Chondrocyte (in vitro differentiated cells): ENCODE results near the gene ALK. TPM values are rescaled to one million over a fixed set of nuclear protein-coding genes. Genes with fewer than 3 reads are reported as not detected.

ENCODE experiments used
- DNase-seq: peaks from one replicate; pipeline ENCODE4 v3.0.0; 2021; ENCODE audit warnings: mixed read lengths, low spot score
- H3K27ac Mint-ChIP-seq: one replicate; pipeline ENCODE4 v1.8.0; 2021; ENCODE audit warnings: mild to moderate bottlenecking, moderate library complexity, mixed read lengths; ENCODE audit not compliant: unreplicated experiment
- H3K27me3 Mint-ChIP-seq: 2 replicates; pipeline ENCODE4 v1.8.0; 2021; ENCODE audit warnings: low read depth, mixed read lengths
- H3K36me3 Mint-ChIP-seq: 2 replicates; pipeline ENCODE4 v1.8.0; 2021; ENCODE audit warnings: low read depth, mixed read lengths
- H3K4me1 Mint-ChIP-seq: 2 replicates; pipeline ENCODE4 v1.8.0; 2021; ENCODE audit warnings: low read depth, mild to moderate bottlenecking, mixed read lengths
- H3K4me3 Mint-ChIP-seq: one replicate; pipeline ENCODE4 v1.8.0; 2021; ENCODE audit warnings: mild to moderate bottlenecking, moderate library complexity, mixed read lengths; ENCODE audit not compliant: unreplicated experiment
- H3K9me3 Mint-ChIP-seq: 2 replicates; pipeline ENCODE4 v1.8.0; 2021; ENCODE audit warnings: low read depth, mixed read lengths
- total RNA-seq: library from RNA; stranded (reverse); gene quantifications from 3 replicates; pipeline ENCODE4 v1.2.1, GENCODE V29; 2021
- TF ChIP-seq, protein P1 (sequence below): fragments of 200-600 bp; sonication (generic); IDR thresholded peaks from 2 replicates; pipeline ENCODE4 v1.5.0; 2021; ENCODE audit warnings: antibody characterized with exemption, mild to moderate bottlenecking, moderate library complexity

Gene ALK
- total RNA-seq, 1 donor from 2014 or later = 0.07 TPM

DNA sequence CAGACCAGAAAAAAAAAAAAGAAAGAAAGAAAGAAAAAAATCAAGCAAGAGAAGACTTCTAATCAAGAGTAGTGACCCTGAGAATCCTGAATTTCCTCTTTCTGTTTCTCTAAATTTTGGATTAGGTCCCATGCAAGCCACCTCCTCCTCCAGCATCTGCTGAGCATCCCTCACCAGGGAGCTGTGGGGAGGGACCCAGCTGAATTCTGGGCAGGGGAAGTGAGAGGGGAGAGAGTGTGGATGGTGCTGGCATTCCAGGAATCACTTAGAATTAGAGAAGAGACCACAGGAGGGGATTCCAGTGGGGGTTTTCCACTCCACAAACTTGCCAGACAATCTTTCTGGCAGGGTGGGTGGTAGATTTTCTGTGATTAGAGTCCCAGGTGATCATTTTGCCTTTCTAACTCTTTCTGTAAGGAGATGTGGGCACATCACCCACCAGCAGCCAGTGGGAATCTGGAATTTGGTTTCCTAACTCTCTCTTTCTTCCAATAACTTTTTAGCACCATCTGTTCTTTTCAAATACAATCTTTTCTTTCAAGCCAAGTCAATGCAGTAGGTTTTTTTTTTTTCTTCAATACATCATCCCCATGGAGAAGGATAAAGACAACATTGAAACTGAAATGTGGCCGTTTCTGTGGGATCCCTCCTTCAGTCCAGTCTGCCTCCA lies 526.9 kb downstream of the ALK start:
- H3K9me3 Mint-ChIP-seq = no peaks in the 10 kb centered on the region
- H3K27ac Mint-ChIP-seq = no peak overlapping the region
- H3K27me3 Mint-ChIP-seq = peaks cover 5% of the 10 kb centered on the region
- H3K4me3 Mint-ChIP-seq = no peak overlapping the region
- no peaks in the 10 kb centered on the region for H3K36me3 Mint-ChIP-seq
- peaks cover 13% of the 10 kb centered on the region for H3K4me1 Mint-ChIP-seq
- DNase-seq = no peak
- TF ChIP-seq, protein P1, sequence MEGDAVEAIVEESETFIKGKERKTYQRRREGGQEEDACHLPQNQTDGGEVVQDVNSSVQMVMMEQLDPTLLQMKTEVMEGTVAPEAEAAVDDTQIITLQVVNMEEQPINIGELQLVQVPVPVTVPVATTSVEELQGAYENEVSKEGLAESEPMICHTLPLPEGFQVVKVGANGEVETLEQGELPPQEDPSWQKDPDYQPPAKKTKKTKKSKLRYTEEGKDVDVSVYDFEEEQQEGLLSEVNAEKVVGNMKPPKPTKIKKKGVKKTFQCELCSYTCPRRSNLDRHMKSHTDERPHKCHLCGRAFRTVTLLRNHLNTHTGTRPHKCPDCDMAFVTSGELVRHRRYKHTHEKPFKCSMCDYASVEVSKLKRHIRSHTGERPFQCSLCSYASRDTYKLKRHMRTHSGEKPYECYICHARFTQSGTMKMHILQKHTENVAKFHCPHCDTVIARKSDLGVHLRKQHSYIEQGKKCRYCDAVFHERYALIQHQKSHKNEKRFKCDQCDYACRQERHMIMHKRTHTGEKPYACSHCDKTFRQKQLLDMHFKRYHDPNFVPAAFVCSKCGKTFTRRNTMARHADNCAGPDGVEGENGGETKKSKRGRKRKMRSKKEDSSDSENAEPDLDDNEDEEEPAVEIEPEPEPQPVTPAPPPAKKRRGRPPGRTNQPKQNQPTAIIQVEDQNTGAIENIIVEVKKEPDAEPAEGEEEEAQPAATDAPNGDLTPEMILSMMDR = no peak

GRCh38 chr2:29393676-29394075 lies 527.7 kb downstream of the ALK start:
- no peak for DNase-seq
- Mint-ChIP-seq H3K27ac (no peak overlapping the region), H3K4me3 (no peak overlapping the region), H3K36me3 (no peaks in the 10 kb centered on the region), H3K4me1 (peaks cover 10% of the 10 kb centered on the region), H3K9me3 (no peaks in the 10 kb centered on the region), H3K27me3 (peaks cover 9% of the 10 kb centered on the region)
- TF ChIP-seq, protein P1 = no peak

- Mint-ChIP-seq H3K4me1 (peaks cover 6% of the 10 kb centered on the region), H3K27ac (no peak overlapping the region), H3K4me3 (no peak overlapping the region), H3K9me3 (no peaks in the 10 kb centered on the region), H3K27me3 (peaks cover 9% of the 10 kb centered on the region), H3K36me3 (no peaks in the 10 kb centered on the region)
- TF ChIP-seq, protein P1 = no peak
- no peak for DNase-seq
These were observed 528.6 kb downstream of the ALK start for GRCh38 chr2:29392774-29393173.

GRCh38 chr2:29390136-29390535 lies 531.2 kb downstream of the ALK start:
- H3K9me3 Mint-ChIP-seq = no peaks in the 10 kb centered on the region
- TF ChIP-seq, protein P1 = no peak
- H3K27me3 Mint-ChIP-seq = peaks cover 15% of the 10 kb centered on the region
- no peak for DNase-seq
- no peaks in the 10 kb centered on the region for H3K36me3 Mint-ChIP-seq
- no peak overlapping the region for H3K27ac Mint-ChIP-seq
- no peak overlapping the region for H3K4me3 Mint-ChIP-seq
- H3K4me1 Mint-ChIP-seq = no peaks in the 10 kb centered on the region

DNA sequence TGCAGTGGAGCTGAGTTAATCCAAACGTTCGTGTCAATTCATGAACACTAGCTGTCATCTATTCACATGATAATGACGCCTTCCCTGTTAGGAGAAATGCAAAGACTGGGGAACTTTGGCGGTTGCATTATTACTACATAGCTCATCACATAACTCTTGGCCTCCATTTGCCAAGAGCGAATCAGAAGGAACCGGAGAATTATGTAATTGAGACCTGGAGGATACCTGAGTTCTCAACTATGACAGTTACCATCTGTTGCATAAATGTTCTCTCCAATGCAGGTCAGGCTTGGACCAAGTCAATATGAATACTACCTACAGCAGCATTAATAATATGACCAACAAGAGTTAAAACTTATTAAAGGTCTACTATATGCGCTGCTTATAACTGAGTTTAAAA lies 531.7 kb downstream of the ALK start:
- Mint-ChIP-seq H3K4me1 (no peaks in the 10 kb centered on the region), H3K27me3 (peaks cover 15% of the 10 kb centered on the region), H3K36me3 (no peaks in the 10 kb centered on the region), H3K9me3 (no peaks in the 10 kb centered on the region), H3K4me3 (no peak overlapping the region), H3K27ac (no peak overlapping the region)
- DNase-seq = no peak
- TF ChIP-seq, protein P1 = no peak
